D721Med (cell line): ENCODE results near the gene PTEN.

Source experiments
- DNase-seq: peaks from one replicate; pipeline ENCODE4 v3.0.0; 2011; ENCODE audit warnings: low spot score; ENCODE audit not compliant: insufficient read length
- FAIRE-seq: peaks from 2 replicates; lab custom pipeline; 2011; peaks lifted over from hg19 to GRCh38; lab: Jason Lieb, UNC
- CTCF ChIP-seq: IDR thresholded peaks from 2 replicates; pipeline ENCODE4 v1.5.1; 2012; ENCODE audit warnings: mild to moderate bottlenecking, control low read depth; ENCODE audit not compliant: insufficient read depth; ENCODE audit errors: missing control alignments

PTEN gene

GRCh38 chr10:87863053-87863943, at the start of gene PTEN, which contains the start of gene KLLN:
PTEN (plus strand) TSS chr10:87863625; CDS start chr10:87864470, 845 bp downstream.
KLLN (minus strand) TSS chr10:87863533; CDS start chr10:87862487, 1,046 bp downstream.
- TF ChIP-seq CTCF = no peak
- peak; percentile 69 for DNase-seq
- no peak for FAIRE-seq

DNA sequence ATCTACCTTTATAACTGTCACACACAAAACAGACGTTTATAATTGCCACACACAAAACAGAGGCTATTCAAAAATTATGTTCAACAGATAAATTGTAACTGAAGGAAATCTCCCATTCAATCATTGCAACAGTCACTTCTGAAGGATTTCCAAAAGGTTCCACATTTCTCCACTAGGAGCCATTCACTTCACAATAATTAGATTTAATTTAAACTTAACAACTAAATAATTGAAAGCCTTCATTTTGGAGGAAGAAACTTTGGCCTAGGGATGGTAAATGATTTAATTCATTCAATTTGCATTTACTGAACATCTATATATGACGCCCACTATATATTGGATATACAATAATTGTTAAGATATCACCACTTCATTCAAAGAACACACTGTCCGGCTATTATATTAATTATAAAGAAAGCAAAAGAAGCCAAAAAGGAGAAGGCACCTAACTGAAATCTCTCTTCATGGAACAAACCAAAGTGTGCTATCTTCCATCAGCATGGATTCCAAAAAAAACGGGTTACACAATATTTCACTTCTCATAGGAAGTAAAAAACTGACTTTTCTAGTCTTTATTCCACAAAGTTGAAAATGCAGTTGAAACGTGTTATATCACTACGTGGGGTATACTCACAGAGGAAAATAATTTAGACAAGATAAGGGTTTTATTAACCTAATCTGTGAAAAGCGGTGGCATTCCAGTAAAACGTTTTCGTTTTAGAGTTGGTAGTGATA, 47.1 kb upstream of the PTEN start:
- FAIRE-seq (no peak), DNase-seq (no peak)
- no peak for TF ChIP-seq CTCF

DNA sequence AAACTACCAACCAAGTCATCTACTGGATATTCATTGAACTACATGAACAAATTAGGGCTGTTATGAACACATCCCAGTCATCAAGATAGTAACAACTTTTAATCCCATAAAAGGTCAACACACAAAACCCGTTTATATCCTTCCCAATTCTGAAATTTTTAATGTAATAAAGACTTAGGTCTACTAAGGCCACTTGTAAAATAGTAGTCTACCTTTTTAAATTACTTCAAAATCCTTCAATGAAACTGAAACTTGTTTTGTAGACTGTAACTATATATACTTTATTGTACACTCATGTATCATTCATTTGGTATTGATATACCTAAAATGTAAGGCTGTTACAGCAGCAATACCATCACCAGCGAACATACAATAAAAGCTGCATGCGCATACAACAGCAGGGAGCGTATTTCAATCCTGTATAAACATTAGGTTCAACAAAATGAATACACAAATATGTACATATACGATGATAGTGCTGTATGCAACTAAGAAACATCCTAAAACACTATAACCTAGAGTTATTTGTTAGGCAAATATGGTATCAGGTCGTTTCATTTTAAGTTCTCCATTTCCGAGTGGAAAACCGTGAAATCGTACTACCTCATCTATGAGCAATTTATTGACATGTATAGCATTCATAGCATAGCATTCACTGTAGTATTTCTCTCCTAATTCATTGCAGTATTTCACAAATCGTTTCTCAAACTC, 46.4 kb upstream of the PTEN start:
- FAIRE-seq (peak; percentile 67), DNase-seq (no peak)
- no peak for TF ChIP-seq CTCF

- no peak for TF ChIP-seq CTCF
- DNase-seq (peak; percentile 26), FAIRE-seq (no peak)
These were observed 45.6 kb upstream of the PTEN start, which contains the start of gene ATAD1 for GRCh38 chr10:87817609-87818504. ATAD1 (minus strand) TSS chr10:87818226; CDS start chr10:87814599, 3,627 bp downstream.

DNA sequence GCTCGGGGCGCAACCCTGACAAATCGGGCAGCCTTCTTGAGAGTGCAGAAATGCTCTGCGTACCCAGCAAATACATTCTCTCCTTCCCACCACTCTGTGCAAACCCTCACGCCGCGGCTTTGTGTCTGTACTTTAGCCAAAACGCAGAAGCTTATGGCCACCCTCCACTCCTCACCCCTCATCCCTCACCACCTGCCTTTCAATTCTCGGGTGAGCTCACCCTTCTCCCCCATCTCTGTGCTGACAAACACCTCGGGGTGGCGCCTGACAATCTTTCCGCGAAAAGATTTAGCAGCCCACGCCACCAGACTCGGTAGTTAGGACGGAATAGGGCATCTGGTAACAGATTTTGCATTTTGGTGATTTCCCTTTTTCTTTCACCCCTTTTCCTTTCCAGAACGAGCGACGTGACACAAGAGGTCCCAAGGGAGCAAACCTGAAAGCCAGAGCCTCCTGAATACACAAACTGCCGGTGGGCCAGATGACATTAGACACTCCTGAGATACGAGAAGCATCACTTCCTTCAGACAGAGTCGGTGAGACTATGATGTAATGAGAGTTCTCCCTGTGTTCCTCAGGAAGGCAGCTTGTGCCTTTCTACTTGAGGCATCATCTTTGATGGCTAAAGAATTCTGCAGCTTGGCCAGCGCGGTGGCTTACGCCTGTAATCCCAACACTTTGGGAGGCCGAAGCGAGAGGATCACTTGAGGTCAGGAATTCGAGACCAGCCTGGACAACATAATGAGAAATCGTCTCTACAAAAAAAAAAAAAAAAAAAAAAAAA, 44.7 kb upstream of the PTEN start:
- TF ChIP-seq CTCF = no peak
- DNase-seq = no peak
- FAIRE-seq = no peak
